ENCODE results near the gene SEMA3B.

SEMA3B gene

DNA sequence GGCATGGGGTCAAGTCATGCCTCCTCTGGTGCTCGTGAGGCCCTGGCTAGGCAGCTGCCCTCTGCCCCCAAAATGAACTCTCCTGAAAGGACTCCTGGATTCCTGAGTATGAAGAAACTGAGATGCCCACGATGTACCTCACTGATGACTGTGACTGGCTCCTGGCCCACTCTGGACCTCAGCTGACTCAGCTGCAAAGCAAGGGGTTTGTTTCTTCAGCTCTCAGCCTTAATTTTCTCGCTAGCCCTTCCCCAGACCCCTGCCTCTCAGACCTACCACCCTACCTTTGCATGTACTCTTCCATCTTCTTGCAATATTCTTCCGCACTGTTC is 38.2 kb upstream of the SEMA3B start:
- no peak for TF ChIP-seq CTCF (IDR thresholded peaks at IDR 0.05; ENCODE audit: control extremely low read depth, extremely low read depth, low read depth, missing control alignments)
- no peak for DNase-seq (ENCODE audit: extremely low spot score)
- ChIA-PET POLR2A (no interaction called here), CTCF (interaction anchor here (1.0 to 26.7 kb wide), 6 partner anchors 15 to 313 kb away, joined by 3 to 393 read pairs (median 46); partner anchors contain the start of gene GNAT1)

DNA sequence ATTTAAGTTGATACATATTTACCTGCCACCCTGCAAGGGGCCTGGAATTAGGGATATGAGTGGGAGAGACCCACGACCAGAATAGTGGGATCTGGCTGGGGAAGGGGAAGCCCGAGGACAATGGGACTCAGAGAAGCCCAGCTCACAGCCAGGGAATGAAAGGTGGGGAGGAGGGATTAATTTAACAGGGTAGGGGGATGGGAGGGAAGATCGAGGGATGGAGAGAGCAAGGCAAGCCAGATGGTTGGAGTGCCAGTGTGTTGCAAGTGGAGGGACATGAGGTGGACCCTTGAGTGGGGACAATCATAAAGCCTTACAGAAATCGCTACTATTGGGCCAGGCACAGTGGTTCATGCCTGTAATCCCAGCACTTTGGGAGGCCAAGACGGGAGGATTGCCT is 37.4 kb upstream of the SEMA3B start:
- ChIA-PET CTCF (interaction anchor here (1.4 to 26.7 kb wide), 4 partner anchors 14 to 43 kb away, joined by 3 to 393 read pairs (median 182); partner anchors contain the start of gene GNAT1), POLR2A (no interaction called here)
- TF ChIP-seq CTCF (IDR thresholded peaks at IDR 0.05; ENCODE audit: control extremely low read depth, extremely low read depth, low read depth, missing control alignments), result no peak
- no peak for DNase-seq (ENCODE audit: extremely low spot score)

DNA sequence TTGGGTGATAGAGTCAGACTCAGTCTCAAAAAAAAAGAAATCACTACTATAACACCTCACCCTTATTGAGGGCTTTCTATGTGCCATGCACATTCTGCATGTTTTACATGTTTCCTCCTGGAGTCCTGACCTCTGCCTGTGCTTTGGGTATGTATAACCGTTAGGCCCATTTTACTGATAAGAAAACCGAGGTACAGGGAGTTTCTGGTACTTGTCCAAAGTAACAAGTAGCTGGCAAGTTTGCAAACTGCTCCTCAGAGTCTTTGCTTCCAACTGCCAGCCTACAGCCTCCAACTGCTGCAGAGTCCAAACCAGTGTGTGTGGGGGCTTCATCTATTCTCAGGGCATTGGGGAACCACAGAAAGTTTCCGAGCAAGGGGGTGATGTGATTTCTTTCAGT is 36.6 kb upstream of the SEMA3B start:
- POLR2A ChIA-PET, result no interaction called here
- no peak for DNase-seq (ENCODE audit: extremely low spot score)
- CTCF ChIA-PET, result interaction anchor here (2.5 to 26.7 kb wide), 3 partner anchors 13 to 43 kb away, joined by 11 to 393 read pairs (median 276); partner anchors contain the start of gene GNAT1
- no peak for TF ChIP-seq CTCF (IDR thresholded peaks at IDR 0.05; ENCODE audit: control extremely low read depth, extremely low read depth, low read depth, missing control alignments)

- CTCF ChIA-PET, result interaction anchor here (1.0 to 26.7 kb wide), 4 partner anchors 13 to 66 kb away, joined by 3 to 393 read pairs (median 144); partner anchors contain the start of genes GNAT1, HYAL3 and NAA80
- POLR2A ChIA-PET, result interaction anchor here (0.6 kb wide), 1 partner anchor 293 kb away, joined by 4 read pairs; the partner anchor contains the start of gene RBM6
Measured at GRCh38 chr3:50233176-50233575, 35.8 kb upstream of the SEMA3B start.

DNA sequence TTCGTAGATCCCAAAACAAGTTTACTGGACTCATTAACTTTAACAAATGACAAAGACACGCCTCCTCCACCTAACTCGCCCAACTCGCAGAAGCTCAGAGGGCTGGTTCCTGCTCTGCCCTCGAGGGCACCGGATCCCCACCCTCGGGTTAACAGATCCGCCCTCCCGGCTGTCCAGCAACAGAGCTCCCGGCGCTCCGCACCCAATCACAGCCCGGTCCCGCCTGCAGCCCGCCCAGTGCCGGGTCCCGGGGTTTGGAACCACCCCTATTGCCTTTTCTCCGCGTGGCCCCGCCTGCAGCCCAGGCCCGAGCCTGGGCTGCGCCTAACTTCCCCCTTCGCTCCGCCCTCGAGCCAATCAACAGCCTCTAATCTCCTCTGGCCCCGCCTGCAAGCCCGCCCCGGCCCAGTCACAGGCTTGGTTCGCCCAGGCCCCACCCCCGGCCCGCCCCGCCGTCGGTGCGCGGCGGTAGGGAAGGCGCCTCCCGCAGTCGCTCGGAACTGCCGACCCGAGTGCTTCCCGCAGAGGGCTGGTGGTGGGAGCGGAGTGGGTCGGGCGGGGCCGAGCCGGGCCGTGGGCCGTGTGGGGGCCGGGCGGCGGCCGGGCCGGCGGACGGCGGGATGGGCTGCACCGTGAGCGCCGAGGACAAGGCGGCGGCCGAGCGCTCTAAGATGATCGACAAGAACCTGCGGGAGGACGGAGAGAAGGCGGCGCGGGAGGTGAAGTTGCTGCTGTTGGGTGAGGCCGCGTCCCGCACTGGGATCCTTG is 33.0 kb upstream of the SEMA3B start, which contains the start of gene GNAI2:
GNAI2 (plus strand) TSS at position 489 of the 768 bp plus-strand sequence; CDS start at position 621, 132 bp downstream.
- POLR2A ChIA-PET, result interaction anchor here (0.6 to 1.5 kb wide), 11 partner anchors 8 to 456 kb away, joined by 3 to 5 read pairs (median 4); partner anchors contain the start of genes HYAL3, NAA80 and TUSC2
- no peak for TF ChIP-seq CTCF (IDR thresholded peaks at IDR 0.05; ENCODE audit: control extremely low read depth, extremely low read depth, low read depth, missing control alignments)
- peak; percentile 99 for DNase-seq (ENCODE audit: extremely low spot score)
- CTCF ChIA-PET, result interaction anchor here (0.7 to 15.1 kb wide), 12 partner anchors 10 to 380 kb away, joined by 3 to 276 read pairs (median 3); no protein-coding TSS in a partner anchor

More at GRCh38 chr3:50233176-50233575, 35.8 kb upstream of the SEMA3B start:
- no peak for DNase-seq (ENCODE audit: extremely low spot score)
- TF ChIP-seq CTCF (IDR thresholded peaks at IDR 0.05; ENCODE audit: control extremely low read depth, extremely low read depth, low read depth, missing control alignments), result no peak

DNA sequence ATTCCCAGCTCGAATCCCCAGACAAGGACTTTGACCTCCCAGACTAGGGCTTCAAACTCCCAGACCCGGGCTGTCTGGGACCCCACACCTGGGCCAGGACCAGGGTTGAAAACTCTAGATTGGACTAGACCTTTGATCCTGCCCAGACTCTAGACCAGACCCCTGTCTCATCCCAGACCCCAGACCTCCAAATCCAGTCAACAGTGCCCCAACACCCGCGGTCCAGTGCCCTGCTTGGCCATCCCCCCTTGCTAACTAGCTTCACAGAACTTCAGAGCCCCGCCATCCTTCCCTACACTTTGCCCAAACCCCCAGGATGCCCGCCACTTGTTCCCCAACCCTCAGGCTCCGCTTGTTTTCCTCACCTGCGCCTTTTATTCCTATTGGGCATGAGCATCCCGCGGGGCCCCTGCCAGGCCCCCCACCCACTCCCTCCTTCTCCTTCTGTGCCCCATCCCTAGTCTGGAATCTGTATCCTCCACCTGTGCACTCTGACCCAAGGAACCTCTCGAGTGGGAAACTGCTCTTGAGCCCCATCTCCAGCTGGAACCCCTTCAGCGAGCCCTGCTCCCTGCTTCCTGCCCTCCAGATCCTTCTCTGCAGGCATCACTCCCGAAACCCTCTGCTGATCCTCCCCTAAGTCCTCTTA is 32.3 kb upstream of the SEMA3B start:
- CTCF ChIA-PET, result interaction anchor here (1.1 to 15.1 kb wide), 7 partner anchors 9 to 88 kb away, joined by 3 to 276 read pairs (median 3); no protein-coding TSS in a partner anchor

More for the DNA sequence above, 32.3 kb upstream of the SEMA3B start:
- POLR2A ChIA-PET, result interaction anchor here (1.1 to 1.5 kb wide), 2 partner anchors 10 to 63 kb away, joined by 4 to 5 read pairs; partner anchors contain the start of genes HYAL3 and NAA80
- no peak for TF ChIP-seq CTCF (IDR thresholded peaks at IDR 0.05; ENCODE audit: control extremely low read depth, extremely low read depth, low read depth, missing control alignments)
- DNase-seq (ENCODE audit: extremely low spot score), result no peak
